Left cardiac atrium (tissue), 4 donors: ENCODE results near the gene TMPRSS13. TPM values are rescaled to one million over a fixed set of nuclear protein-coding genes. Genes with fewer than 3 reads are reported as not detected.

Experiments
- ATAC-seq, 2 donors: fragments of 200-7000 bp; cut with Tn5 transposase; one replicate each; pipeline ENCODE4 v1.9.1; 2020; ENCODE audit warnings: mild to moderate bottlenecking in 2 of 2, moderate library complexity in 2 of 2
- DNase-seq: peaks from one replicate; pipeline ENCODE4 v3.0.0-alpha.2; 2020
- intact Hi-C, 2 donors: fragments of 100-400 bp; cut with DNase I; formaldehyde crosslinking; loops; one replicate each; pipeline versions ENCODE4 v1.14.1 to v1.15.1; 2022 to 2023
- total RNA-seq, 2 donors: library from RNA; stranded (reverse); fragmentation: NEBNext Ultra II Directional; extraction: Animal tissue kit (Norgen Biotek cat#: 25700); gene quantifications; one replicate each; pipeline ENCODE4 v1.2.1, GENCODE V29; 2021
- donor health status: DM: no; HTN: yes; CAD: no.
- donor health status: DM: no; HTN: yes; CAD: no; lungs with severe emphysema.
- donor health status: DM: yes; HTN: yes; CAD: no.
- donor health status: Dilated cardiomyopathy.

The TMPRSS13 gene
- total RNA-seq, 2 donors from 2014 or later: 0.15 to 0.16 TPM

GRCh38 chr11:117906126-117906525 is 23.1 kb downstream of the TMPRSS13 start:
- intact Hi-C loops: loop anchor here in 1 of 2 donors (5.0 kb wide), 1 partner anchor 64 kb away; no protein-coding TSS in a partner anchor
- DNase-seq: no peak
- no peak for ATAC-seq

GRCh38 chr11:117905524-117905923 is 23.7 kb downstream of the TMPRSS13 start:
- ATAC-seq: no peak
- no peak for DNase-seq
- intact Hi-C loops: loop anchor here in 1 of 2 donors (5.0 kb wide), 1 partner anchor 63 kb away; no protein-coding TSS in a partner anchor

- intact Hi-C loops: no loop called here
- DNase-seq (no peak), ATAC-seq (no peak)
Observed at GRCh38 chr11:117903505-117904382, 25.5 kb downstream of the TMPRSS13 start.

GRCh38 chr11:117902001-117902845 is 27.0 kb downstream of the TMPRSS13 start:
- no peak for ATAC-seq
- no peak for DNase-seq
- intact Hi-C loops: no loop called here

GRCh38 chr11:117901601-117902000 is 27.6 kb downstream of the TMPRSS13 start:
- intact Hi-C loops: no loop called here
- ATAC-seq (no peak), DNase-seq (no peak)

- DNase-seq: no peak
- intact Hi-C loops: no loop called here
- ATAC-seq: no peak
Observed at GRCh38 chr11:117900720-117901440, 28.3 kb downstream of the TMPRSS13 start.

- intact Hi-C loops: no loop called here
- peak; percentile 27 to 54 for ATAC-seq
- no peak for DNase-seq
Observed at GRCh38 chr11:117900121-117900648, 29.0 kb downstream of the TMPRSS13 start.

DNA sequence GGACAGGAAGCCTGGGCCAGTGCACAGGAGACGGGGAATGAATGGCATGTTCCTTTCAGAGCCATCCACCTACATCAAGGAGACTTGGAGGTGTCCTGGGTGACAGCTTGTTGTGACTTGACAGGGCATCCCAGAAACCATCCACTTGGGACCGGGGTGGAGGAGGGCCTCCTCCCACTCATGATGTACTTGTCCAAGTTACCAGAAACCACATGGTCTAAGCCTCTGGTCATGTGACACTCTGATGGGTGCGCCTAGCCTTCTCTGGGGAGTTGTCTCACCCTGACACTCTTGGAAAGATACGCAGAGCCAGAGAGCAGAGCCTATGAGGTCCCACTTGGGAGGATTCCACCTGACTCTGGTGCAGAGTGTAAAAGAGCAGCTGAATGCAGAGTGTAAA is 31.1 kb downstream of the TMPRSS13 start:
- ATAC-seq: no peak
- intact Hi-C loops: no loop called here
- no peak for DNase-seq

DNA sequence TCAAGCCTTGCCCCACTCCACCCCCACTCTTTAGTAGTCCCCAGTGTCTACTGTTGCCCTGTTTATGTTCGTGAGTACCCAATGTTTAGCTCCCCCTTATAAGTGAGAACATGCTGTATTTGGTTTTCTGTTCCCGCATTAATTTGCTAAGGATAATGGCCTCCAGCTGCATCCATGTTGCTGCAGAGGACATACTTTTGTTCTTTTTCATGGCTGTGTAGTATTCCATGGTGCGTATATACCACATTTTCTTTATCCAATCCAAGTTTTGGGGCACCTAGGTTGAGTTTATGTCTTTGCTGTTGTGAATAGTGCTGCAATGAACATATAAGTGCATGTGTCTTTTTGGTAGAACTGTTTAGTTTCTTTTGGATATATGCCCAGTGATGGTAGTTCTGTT is 36.6 kb downstream of the TMPRSS13 start:
- no peak for DNase-seq

DNA sequence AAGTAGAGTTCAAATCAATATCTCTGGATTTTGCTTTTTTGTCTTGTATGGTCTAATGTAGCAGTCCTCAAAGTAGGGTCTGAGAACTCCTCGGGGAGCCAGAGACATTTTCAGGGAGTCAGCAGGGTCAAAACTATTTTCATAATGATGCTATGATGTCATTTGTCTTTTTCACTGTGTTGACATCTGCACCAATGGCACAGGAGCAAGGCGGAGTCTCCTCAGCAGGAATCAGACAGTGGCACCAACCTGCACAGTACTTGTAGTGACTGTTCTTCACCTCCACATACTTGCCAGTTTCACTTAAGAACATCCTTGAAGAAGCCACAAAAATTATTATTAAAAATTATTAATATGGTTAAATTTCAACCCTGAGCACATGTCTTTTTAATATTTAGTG is 37.8 kb downstream of the TMPRSS13 start:
- ATAC-seq (no peak), DNase-seq (no peak)
- intact Hi-C loops: no loop called here

More for the DNA sequence above, 36.6 kb downstream of the TMPRSS13 start:
- ATAC-seq: no peak
- intact Hi-C loops: no loop called here

DNA sequence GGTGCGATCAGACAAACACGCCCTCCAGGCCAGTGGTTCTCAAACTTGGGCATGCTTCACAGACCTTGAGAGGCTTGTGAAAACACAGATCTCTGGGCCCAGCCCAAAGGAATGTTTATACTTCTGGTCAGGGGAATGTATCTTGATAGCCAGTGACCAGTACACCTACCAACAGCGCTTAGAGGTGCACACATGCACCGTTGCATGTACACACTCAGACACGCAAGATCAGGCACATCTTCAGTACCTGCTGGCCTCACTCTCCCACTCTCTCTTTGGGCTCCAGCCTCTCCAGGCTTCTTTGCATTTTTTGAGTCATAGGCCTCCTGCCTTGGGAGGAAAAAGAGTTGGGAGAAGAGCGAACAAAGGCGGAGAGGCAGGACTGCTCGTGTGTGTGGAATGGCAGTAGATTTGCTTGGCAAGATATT is 41.0 kb downstream of the TMPRSS13 start:
- intact Hi-C loops: no loop called here
- DNase-seq (no peak), ATAC-seq (no peak)

GRCh38 chr11:117887431-117888138 is 41.6 kb downstream of the TMPRSS13 start:
- no peak for DNase-seq
- no peak for ATAC-seq
- intact Hi-C loops: no loop called here

GRCh38 chr11:117885777-117886176 is 43.4 kb downstream of the TMPRSS13 start:
- ATAC-seq (peak; percentile 87 to 88), DNase-seq (peak; percentile 85)
- intact Hi-C loops: no loop called here

- peak in 1 of 2 donors; percentile 62 for ATAC-seq
- intact Hi-C loops: no loop called here
- DNase-seq: no peak
Observed at GRCh38 chr11:117884994-117885393, 44.2 kb downstream of the TMPRSS13 start.

- DNase-seq (no peak), ATAC-seq (no peak)
- intact Hi-C loops: no loop called here
Observed at GRCh38 chr11:117883063-117883462, 46.1 kb downstream of the TMPRSS13 start.

DNA sequence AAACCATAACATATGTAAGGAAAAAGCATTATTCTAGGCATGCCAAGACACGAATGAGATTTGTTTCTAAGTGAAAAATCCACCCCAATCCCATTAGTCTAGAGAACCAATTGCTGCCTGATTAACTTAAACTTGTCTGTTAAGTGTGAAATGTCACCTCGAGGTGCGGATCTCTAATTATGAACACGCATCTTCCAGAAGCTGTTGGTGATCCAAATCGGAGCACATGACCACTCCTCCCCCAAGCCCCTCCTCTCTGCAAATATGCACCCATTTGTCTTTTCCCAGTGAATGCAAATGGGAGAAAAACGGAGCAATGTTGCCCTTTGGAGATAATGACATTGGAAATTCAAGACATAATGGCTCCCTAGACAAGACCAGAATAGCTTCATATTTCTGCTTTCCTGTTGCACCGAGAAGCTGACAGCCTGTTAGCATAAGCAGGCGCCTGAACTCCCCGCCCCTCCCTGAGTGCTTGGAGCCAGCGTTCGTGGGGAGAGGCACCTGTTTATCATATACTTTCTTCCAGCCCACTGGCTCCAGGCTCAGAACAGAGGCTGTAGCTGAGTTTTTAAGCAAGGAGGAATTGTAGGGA is 46.8 kb downstream of the TMPRSS13 start:
- DNase-seq: no peak
- ATAC-seq: no peak
- intact Hi-C loops: no loop called here

DNA sequence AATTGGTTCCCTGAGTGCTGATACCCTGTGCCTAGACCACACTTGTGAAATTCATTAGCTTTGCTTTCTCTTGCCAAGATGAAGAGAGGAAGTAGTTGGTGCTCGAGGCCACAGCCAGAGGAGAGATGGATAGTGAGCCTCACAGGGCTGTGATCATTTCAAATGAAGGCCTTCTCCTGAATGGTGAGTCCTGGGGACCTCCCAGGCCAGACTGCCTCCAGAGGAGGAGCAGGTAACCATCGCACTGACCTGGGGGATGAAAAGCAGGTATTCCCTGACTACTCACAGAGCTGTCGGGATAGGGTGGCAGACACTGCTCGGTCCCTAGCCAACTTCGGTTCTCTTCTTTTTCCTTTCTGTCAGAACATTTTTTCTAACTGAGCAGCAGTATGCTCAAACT is 48.0 kb downstream of the TMPRSS13 start:
- DNase-seq (no peak), ATAC-seq (no peak)

More for the DNA sequence above, 48.0 kb downstream of the TMPRSS13 start:
- intact Hi-C loops: no loop called here
